LNCaP clone FGC (cell line): ENCODE measurements around the gene PRR15.

ENCODE experiments used
- DNase-seq: peaks from one replicate; pipeline ENCODE4 v3.0.0-alpha.2; 2011; ENCODE audit warnings: low read depth
- H3K4me3 ChIP-seq: 2 replicates; pipeline ENCODE4 v1.5.1; 2011; ENCODE audit warnings: mild to moderate bottlenecking, low read depth, low read length, control low read depth
- CTCF ChIP-seq: IDR thresholded peaks from 2 replicates; pipeline ENCODE4 v1.5.1; 2012; ENCODE audit warnings: mild to moderate bottlenecking; ENCODE audit not compliant: control insufficient read depth, insufficient read depth; ENCODE audit errors: extremely low read depth

The PRR15 gene

GRCh38 chr7:29588900-29589696 is 25.5 kb downstream of the PRR15 start:
- no peak for DNase-seq
- peak; percentile 77 for TF ChIP-seq CTCF
- H3K4me3 ChIP-seq: no peak overlapping the region

GRCh38 chr7:29592866-29593265 is 29.2 kb downstream of the PRR15 start:
- TF ChIP-seq CTCF: no peak
- H3K4me3 ChIP-seq: no peak overlapping the region
- no peak for DNase-seq

GRCh38 chr7:29593459-29593858 is 29.8 kb downstream of the PRR15 start:
- H3K4me3 ChIP-seq: no peak overlapping the region
- DNase-seq: no peak
- TF ChIP-seq CTCF: no peak

GRCh38 chr7:29596593-29597178 is 33.1 kb downstream of the PRR15 start:
- no peak for TF ChIP-seq CTCF
- DNase-seq: no peak
- H3K4me3 ChIP-seq: no peak overlapping the region

GRCh38 chr7:29597266-29597665 is 33.6 kb downstream of the PRR15 start:
- H3K4me3 ChIP-seq: no peak overlapping the region
- no peak for TF ChIP-seq CTCF
- DNase-seq: no peak

GRCh38 chr7:29598137-29598536 is 34.5 kb downstream of the PRR15 start:
- TF ChIP-seq CTCF: no peak

More at GRCh38 chr7:29598137-29598536, 34.5 kb downstream of the PRR15 start:
- DNase-seq: no peak
- H3K4me3 ChIP-seq: no peak overlapping the region
